C1 segment of cervical spinal cord (tissue), 14 donors: ENCODE measurements around the gene SPEF1.
A peak's percentile ranks its signal among the peaks of the same experiment; 100 is the strongest.

Source experiments
- DNase-seq, 14 donors: peaks; one replicate each; lab custom pipeline; 2025; lab: John Stamatoyannopoulos, UW

Gene SPEF1

DNA sequence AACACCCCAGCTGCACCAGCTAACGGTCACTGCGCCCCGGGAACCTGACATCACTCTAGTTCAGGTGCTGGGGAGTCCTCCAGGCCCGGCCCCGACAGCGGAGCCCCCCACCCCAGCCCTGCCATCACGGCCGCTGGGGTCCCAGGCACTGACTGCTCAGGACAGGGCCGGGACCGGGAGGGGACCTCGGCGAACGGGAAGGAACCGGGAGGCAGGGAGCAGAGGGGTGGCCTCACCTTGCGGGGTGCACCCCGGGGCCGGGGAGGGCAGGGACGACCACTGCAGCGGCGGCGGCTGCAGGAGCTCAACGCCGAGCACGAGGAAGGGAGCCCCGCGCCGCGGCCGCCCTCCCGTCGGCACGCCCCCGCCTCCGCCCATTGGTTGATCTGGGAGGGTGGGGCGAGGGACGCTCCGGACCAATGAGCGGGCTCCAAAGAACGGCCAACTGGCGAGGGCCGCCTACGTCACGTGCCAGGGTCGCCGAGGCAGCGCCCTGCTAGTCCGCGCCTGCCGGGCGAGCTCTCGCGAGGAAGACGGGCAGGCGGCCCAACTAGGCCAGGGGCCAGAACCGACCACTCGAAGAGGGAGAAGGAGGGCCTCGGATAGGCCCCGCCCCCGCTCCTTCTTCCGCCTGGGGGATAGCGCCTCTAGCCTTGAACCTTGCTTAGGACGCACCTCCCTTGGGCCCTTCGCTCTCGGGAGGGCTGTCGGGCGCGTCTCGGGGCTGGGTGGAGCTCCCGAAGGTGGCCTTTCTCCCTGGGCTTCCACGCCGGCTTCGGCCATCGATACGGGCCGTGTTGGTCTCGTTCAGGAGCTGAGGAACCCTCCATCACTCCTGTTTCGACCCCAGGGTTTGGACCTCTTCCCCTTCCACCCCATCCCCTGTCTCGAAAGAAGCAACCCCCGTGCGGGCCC, 13.6 kb downstream of the SPEF1 start, which contains the start of gene ADISSP:
TSS of gene ADISSP (minus strand) at position 327 of the 915 bp plus-strand sequence. CDS start 7,653 bp downstream, outside the sequence.
- peak; percentile 71 to 99 (median 96) for DNase-seq

GRCh38 chr20:3767110-3767426, 14.2 kb downstream of the SPEF1 start:
- DNase-seq = no peak

DNA sequence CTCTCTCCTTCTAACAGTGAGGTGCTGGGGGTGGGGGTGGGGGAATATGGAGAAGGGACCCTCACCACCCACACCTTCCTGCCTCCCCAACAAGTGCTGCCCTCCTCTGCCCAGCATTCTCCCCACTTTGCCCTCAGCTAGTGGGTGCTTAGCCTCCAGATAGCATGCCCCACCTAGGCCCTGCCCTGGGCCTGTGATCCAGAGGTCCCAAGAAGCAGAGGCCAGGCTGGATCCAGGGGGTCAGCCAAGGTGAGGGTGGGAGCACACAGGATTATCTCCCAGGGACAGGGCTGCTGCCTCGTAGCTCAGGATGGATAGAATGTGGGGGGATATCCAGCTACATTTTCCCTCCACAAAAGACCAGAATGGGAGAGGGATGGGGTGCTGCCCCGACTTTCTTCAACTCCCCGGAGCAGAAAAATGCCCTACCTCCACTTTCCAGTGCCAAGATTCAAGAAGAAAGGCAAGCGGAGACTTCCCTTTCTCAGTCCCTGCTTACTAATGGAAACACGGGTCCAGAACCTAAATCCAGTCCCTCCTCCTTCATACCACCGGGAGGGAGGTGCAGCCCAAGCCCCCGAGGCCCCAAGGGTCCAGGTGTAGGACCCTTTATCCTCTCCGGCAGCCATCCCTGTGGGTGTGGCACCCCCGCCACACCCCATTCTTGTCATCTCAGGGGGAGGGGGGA, 14.7 kb downstream of the SPEF1 start:
- no peak for DNase-seq

DNA sequence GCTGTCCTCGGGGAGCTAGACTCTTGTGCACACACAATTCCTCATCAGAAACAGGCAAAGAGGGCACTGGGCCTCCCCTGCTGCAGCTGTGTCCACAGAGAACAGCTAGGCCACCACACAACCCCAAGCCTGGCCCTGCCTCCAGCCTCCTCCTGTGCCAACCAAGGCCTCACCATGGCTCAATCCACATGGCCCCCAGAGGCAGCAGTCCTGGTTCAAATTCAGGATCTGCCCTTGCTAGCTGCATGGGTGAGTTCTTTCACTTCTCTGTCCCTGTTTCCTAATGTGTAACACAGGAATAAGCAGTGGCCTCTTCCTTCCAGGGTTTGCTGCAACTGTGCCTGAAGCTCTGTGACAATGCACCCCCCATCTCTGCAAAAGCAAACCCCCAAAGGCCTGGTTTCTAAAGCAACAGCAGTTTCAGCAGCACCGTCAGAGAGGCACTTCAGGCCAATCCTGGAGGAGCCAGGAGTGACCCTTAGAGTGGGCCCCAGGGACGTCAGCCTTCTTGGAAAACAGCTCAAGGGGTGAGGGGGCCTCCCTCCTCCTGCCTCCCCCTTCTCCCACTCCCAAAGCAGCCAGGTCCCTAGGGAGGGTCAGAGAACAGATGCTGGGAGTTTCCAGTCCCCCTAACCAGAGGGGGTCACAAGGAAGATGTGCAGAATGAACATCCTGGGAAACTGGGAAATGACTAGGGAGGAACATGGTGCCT, 15.9 kb downstream of the SPEF1 start:
- DNase-seq = no peak

DNA sequence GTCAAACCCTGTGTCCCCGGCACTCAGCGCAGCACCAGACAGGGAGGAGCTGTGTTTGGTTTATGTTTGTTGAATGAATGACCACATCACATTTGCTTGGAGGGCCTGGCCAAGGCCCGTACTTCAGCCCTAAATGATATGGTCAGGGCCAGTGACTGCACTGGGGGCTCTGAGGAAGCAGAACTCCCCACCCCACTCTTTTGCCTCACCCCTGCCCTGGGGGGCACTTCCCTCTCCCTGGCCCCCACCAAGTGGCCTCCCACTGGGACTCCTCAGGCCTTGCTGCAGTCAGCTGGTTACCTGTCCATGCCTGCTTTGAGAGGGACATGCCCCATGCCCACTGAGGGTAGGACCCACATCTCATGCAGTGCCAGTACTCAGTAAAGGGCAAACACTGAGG, 16.6 kb downstream of the SPEF1 start:
- DNase-seq = no peak

DNA sequence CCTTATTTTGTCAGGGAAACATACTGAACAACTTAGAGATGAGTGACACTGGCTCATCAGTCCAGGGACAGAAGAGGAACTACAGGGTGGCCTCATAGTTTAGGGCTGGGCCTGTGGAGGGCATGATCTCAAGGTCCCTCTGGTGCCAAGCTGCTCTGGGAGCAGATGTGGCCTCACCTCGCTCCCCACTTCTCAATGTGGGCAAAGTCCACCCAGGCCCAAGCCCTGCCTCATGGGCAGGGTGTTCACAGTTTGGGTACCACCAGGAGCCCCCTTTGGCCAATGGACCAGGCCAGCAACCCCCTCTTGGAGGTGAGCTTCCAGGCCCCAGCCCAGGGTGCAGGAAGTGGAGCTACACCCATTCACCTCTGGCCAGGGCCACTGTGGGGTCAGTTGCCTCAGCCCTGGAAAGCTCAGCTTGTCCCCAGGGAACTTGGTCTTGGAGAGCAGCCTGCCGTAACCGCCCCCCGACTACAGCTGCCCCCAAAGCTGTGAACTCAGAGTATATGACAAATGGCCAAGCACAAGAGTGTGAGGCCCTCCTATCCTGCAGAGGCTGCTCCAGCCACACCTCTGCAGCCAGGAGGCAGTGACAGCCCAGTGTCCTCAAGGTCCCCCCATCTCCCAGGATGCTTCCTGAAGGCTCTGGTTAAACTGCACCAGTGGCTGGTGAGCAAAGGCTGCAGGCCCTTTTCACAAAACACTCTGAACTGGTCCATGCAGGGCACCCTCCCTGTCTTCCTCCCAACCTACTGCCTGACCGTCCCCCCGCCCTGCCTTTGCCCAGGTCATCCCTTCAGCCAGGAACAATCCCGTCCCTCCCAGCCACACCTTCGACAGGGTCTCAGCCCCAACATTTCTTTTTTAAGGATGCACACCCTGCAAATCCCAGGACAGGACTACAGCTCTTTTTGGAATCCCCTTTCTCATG, 17.3 kb downstream of the SPEF1 start:
- no peak for DNase-seq

DNA sequence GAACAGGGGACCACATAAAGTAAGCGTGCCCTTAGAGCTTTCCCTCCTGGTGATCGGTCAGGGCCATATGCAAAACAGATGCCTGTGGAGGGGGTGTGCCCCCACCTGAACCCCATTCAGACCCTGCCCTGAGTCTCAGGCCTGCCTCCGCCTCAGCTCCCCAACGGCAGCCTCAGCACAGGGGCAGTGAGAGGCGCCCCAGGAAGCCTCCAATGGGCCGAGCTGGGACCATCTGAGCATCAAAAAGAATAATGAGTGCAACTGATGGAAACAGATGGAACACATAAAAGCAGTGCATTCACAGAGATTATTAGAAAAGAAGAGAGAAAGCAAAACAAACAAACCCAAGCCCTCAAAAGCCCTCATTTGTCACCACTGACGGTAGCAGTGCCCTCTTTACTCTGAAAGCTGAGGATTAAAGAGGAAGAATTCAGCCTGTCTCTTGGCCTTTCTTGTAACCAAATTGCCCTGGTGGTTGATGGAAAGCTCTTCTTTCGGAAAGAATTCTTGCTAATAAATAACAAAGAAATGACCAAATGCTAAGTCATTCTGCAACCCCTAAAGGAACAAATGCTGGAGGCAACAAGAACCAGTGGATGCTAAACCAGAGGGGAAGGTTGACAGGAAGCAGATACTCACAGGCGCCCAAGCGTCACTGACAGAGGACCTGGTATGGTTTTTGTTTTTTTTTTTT, 20.4 kb downstream of the SPEF1 start:
- no peak for DNase-seq

DNA sequence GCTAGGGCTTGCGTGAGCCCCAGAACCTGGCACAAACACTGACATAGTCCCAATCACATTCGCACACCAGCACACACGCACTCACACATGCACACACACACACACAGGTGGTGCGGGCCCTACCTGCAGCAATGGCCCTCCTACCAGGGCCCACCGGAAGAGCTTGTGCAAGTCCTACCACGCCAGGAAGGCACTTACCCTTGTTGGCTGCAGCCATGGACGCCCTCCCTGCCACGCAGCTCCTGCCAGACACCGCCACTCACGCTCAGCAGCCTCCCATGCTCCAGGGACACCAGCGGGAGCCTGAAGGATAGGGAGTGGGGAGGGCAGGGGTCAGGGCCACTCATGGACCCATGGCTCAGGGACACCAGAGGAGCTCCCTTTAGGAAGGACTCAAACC, 21.4 kb downstream of the SPEF1 start:
- no peak for DNase-seq

DNA sequence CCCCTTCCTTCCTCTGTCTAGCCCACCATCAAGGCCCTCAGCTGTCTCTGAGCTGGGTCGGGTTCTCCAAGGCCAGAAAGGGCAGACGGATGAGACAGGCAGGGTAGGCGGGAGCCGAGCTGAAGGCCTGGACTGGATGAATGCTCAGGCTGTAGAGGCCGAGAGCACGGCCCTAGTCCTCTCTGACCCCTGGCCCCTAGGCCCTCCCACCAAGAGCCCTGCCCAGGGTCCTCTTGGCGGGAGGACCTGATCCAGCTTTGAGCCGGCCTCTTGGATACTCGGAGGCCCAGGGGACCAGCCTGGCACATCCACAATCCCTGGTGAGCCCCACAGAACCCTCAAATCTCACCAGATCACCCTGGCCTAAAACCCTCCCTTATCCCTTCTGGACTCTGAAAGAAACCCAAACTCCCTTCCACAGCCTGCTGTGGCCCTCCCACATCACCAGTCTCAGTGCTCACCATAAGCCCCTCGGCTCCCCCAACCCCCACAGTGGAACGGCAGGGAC, 21.9 kb downstream of the SPEF1 start:
- no peak for DNase-seq

DNA sequence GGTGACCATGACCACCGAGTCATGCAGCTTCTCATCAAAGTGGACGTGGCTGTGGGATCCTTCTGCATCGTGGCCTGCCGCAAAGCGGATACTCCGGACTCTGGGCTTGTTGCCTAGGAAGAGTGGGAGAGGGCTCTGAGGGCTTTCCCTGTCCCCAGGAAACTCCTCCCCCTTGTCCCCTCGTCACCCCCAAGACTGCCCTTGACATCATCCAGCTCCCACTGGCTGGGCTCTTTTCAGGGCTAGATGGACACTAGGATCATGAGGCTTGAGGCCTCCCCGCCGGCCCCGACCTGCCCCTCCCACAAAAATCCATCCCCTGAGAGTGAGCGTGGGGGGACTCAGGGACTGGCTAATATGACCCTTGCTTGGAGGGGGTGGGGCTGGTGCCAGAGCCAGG, 22.7 kb downstream of the SPEF1 start:
- DNase-seq = no peak

DNA sequence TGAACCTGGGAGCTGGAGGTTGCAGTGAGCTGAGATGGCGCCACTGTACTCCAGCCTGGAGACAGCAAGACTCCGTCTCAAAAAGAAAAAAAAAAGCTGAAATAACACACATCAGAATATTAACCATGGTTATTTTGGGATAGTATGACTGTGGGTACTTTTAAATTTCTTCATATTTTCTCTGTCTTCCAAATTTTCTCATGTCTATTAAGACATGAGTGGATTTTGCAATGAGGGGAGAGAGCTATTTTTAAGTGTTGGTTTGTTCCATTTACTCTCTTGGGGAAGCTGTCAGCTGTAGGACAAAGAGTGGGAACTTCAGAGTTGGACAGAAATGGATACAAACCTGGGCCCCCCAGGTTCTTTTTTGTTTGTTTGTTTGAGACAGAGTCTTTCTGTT, 24.0 kb downstream of the SPEF1 start:
- DNase-seq = no peak

GRCh38 chr20:3755814-3756480, 25.3 kb downstream of the SPEF1 start:
- peak in 5 of 14 donors; percentile 17 to 70 (median 43) for DNase-seq

DNA sequence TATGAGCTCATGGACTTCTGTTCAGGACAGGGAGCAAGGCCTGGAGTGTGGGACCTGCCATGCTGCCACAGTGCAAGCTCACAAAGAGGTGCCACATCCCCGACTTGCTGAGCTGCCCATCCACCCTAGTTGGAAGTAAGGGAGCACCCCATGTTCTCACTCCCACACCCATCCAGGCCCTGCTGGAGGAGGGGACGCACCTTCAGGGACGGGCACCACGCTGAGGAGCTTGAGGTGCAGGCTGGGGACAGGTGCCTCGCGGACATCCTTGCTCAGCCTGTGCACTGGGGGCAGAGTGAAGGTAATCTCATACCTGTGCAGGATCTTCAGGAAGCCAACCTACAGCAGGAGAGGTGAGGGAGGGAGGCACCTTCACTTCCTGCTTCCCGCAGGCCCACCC, 26.0 kb downstream of the SPEF1 start:
- no peak for DNase-seq

DNA sequence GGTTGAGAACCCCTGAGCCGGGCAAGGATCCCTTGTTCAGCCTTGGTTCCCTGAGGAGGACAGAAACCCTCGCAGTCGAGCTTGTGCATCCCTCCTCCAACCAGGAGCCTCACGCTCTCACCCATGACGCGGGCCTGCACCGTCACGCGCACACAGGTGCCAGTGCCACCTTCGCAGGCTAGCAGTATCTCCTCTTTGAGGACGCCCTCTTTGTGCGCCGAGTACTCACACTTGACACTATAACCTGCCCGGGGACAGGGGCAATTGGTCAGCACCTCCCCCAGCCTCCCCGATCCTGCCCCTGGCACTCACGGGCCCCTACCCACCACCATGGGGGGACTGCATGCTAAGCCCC, 27.0 kb downstream of the SPEF1 start:
- no peak for DNase-seq

- DNase-seq = no peak
These were observed 27.6 kb downstream of the SPEF1 start for GRCh38 chr20:3753501-3754275.

DNA sequence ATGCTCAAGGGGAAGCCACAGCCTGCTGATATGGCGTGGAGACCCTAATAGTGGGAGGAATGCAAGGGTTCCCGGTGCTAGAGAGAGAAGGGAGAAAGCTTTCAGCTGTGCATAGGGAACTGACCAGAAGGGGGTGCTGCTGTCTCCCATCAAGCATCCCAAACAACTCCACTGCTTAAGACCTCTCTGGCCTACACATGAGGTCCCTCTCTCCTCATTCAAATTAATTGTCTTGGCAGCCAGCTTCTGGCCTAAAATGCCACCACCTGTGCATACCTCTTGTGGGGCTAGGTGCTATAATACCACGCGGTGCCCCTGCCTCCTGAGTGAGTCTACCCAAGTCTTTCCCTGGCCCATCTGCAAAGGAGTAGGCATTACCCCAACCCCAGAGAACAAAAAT, 28.1 kb downstream of the SPEF1 start:
- DNase-seq = peak in 7 of 14 donors; percentile 14 to 42 (median 22)

DNA sequence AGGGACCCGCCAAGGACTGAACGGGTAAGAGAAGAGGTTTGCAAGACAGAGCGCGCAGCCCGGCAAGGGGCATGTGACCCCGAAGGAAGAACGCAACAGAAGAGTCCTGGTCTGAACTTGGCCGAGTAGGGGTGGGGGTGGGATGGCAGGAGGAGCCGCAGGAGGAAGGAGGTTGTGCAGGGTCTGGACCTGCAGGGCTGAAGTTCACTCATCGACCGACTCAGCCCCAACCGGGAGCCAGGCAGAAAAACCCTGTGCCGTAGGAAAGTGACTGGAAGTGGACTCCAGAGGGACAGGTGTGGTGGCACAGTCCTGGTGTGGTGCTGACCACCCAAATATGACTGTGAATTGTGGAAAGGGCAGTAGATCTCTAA, 28.9 kb downstream of the SPEF1 start:
- no peak for DNase-seq

GRCh38 chr20:3751675-3752385, 29.4 kb downstream of the SPEF1 start:
- peak in 3 of 14 donors; percentile 20 to 31 (median 21) for DNase-seq

DNA sequence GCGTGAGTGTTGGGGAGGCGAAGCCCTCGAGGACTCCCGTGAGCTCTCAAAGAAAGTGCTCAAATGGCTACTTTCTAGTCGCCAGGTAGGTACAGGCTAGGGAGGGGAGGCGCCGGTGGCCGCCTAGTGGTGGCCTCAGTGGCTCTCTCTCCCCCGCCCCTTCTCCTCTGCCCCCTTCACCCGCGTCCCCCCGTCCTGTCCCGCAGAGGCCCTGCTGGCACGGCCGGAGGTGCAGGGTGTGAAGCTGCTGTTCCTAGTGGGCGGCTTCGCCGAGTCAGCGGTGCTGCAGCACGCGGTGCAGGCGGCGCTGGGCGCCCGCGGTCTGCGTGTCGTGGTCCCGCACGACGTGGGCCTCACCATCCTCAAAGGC, 30.0 kb downstream of the SPEF1 start:
- no peak for DNase-seq
